Lung (tissue), 12 donors: Measurements from ENCODE around the gene LCMT2. TPM values are rescaled to one million over a fixed set of nuclear protein-coding genes. Genes with fewer than 3 reads are reported as not detected.

ENCODE experiments used
- ATAC-seq: fragments of 200-7000 bp; cut with Tn5 transposase; one replicate; pipeline ENCODE4 v1.9.1; 2020; ENCODE audit warnings: moderate number of reproducible peaks; ENCODE audit not compliant: insufficient read depth, low FRiP score
- DNase-seq, 3 donors: peaks; one replicate each; pipeline ENCODE4 v3.0.0-alpha.2; 2013 to 2017
- H3K27ac ChIP-seq, 2 donors: one replicate each; pipeline ENCODE4 v1.5.1; 2013; ENCODE audit warnings: mild to moderate bottlenecking in 2 of 2, moderate library complexity in 2 of 2, control low read depth in 1 of 2, inconsistent platforms in 1 of 2, low read depth in 1 of 2, low read length in 1 of 2
- H3K27me3 ChIP-seq, 3 donors: one replicate each; pipeline ENCODE4 v1.5.1; 2013; ENCODE audit warnings: low read length in 2 of 3; ENCODE audit not compliant: control insufficient read depth in 3 of 3, insufficient read depth in 3 of 3
- H3K36me3 ChIP-seq, 4 donors: one replicate each; pipeline ENCODE4 v1.5.1; 2013; ENCODE audit warnings: low read length in 4 of 4, mild to moderate bottlenecking in 1 of 4, moderate library complexity in 1 of 4; ENCODE audit not compliant: control insufficient read depth in 4 of 4, insufficient read depth in 4 of 4
- H3K4me1 ChIP-seq, 5 donors: one replicate each; pipeline ENCODE4 v1.5.1; 2013; ENCODE audit warnings: low read length in 5 of 5, mild to moderate bottlenecking in 2 of 5, moderate library complexity in 1 of 5; ENCODE audit not compliant: control insufficient read depth in 5 of 5, insufficient read depth in 5 of 5
- H3K4me3 ChIP-seq: one replicate; pipeline ENCODE4 v1.5.1; 2013; ENCODE audit warnings: mild to moderate bottlenecking, control low read depth, moderate library complexity
- H3K9ac ChIP-seq, 2 donors: one replicate each; pipeline ENCODE4 v1.5.1; 2013; ENCODE audit warnings: low read length in 2 of 2, control low read depth in 1 of 2; ENCODE audit not compliant: insufficient read depth in 1 of 2
- H3K9me3 ChIP-seq, 4 donors: one replicate each; pipeline ENCODE4 v1.5.1; 2013; ENCODE audit warnings: low read length in 3 of 4, mild to moderate bottlenecking in 1 of 4, moderate library complexity in 1 of 4; ENCODE audit not compliant: control insufficient read depth in 4 of 4, insufficient read depth in 3 of 4
- CTCF ChIP-seq: IDR thresholded peaks from 2 replicates; pipeline ENCODE4 v1.5.1; 2012; ENCODE audit warnings: mild to moderate bottlenecking; ENCODE audit errors: control extremely low read depth, extremely low read depth
- WGBS, 2 donors: extraction: QIAGEN DNeasy Blood & Tissue Kit; methylation state at CpG; one replicate each; pipeline ENCODE4 v1.1.7; 2013; 5-methylcytosine and 5-hydroxymethylcytosine counted together
- polyA plus RNA-seq, 2 donors: library from polyadenylated mRNA; stranded (reverse); fragments of 200-250 nt; gene quantifications; one replicate each; pipeline ENCODE4 v1.2.1, GENCODE V29; 2013
- total RNA-seq, 2 donors: library from RNA; depleted of rRNA in 1 of 2; stranded (reverse); fragments of >200 nt in 1 of 2; gene quantifications; one replicate each; pipeline ENCODE4 v1.2.1, GENCODE V29; 2014 to 2021
- donor health status: control.
- donor health status: control.
- donor health status: Bipolar disorder and iron deficiency.
- donor health status: healthy.
- donor health status: DM: yes; HTN: yes; CAD: no.

LCMT2 gene
- total and polyA plus RNA-seq, 4 donors, result 3.3 to 10.6 (median 4.4) TPM

GRCh38 chr15:43329217-43329959 is 985 bp downstream of the LCMT2 start:
- WGBS, 2 donors, result 13 to 23% methylated on average over 37 to 38 of the region's 38 CpGs
- DNase-seq, result peak in 1 of 3 donors; percentile 51
- no peak for ATAC-seq

GRCh38 chr15:43325039-43325684 is 5.2 kb downstream of the LCMT2 start:
- no peak for TF ChIP-seq CTCF
- Histone ChIP-seq H3K36me3 (peaks cover 0 to 9% (median 3%) of the 10 kb centered on the region in 4 donors), H3K27ac (no peak overlapping the region), H3K4me1 (peaks cover 3 to 16% (median 11%) of the 10 kb centered on the region in 5 donors), H3K4me3 (no peak overlapping the region), H3K9me3 (no peaks in the 10 kb centered on the region), H3K9ac (no peak overlapping the region), H3K27me3 (peaks cover 0 to 16% (median 0%) of the 10 kb centered on the region in 3 donors)
- ATAC-seq, result no peak
- WGBS, 2 donors, result 75 to 82% methylated on average over 6 of the region's 6 CpGs
- DNase-seq, result no peak

More at GRCh38 chr15:43329217-43329959, 985 bp downstream of the LCMT2 start:
- Histone ChIP-seq H3K9ac (peak overlapping the region; percentile 71 to 84), H3K9me3 (no peaks in the 10 kb centered on the region), H3K4me3 (peak overlapping the region; percentile 95), H3K27me3 (no peaks in the 10 kb centered on the region), H3K27ac (peak overlapping the region; percentile 97 to 100), H3K4me1 (peaks cover 7 to 19% (median 11%) of the 10 kb centered on the region in 5 donors), H3K36me3 (peaks cover 0 to 9% (median 5%) of the 10 kb centered on the region in 4 donors)
- TF ChIP-seq CTCF, result no peak

- H3K9ac ChIP-seq, result no peak overlapping the region
- no peak overlapping the region for H3K27ac ChIP-seq
- WGBS, 2 donors, result 73 to 83% methylated on average over 4 of the region's 4 CpGs
- no peak overlapping the region for H3K4me3 ChIP-seq
- TF ChIP-seq CTCF, result no peak
- no peaks in the 10 kb centered on the region for H3K9me3 ChIP-seq
- no peaks in the 10 kb centered on the region for H3K36me3 ChIP-seq
- ATAC-seq (peak; percentile 11), DNase-seq (peak in 1 of 3 donors; percentile 13)
- peaks cover 0 to 2% (median 0%) of the 10 kb centered on the region in 5 donors for H3K4me1 ChIP-seq
- H3K27me3 ChIP-seq, result peaks cover 0 to 18% (median 0%) of the 10 kb centered on the region in 3 donors
These were observed 11.2 kb downstream of the LCMT2 start for GRCh38 chr15:43318990-43319771.
